ENCODE data around the gene NKAPD1. TPM values are rescaled to one million over a fixed set of nuclear protein-coding genes. Genes with fewer than 3 reads are reported as not detected.

The NKAPD1 gene
- total RNA-seq, 2 donors from 2014 or later = 11.8 to 16.8 TPM

DNA sequence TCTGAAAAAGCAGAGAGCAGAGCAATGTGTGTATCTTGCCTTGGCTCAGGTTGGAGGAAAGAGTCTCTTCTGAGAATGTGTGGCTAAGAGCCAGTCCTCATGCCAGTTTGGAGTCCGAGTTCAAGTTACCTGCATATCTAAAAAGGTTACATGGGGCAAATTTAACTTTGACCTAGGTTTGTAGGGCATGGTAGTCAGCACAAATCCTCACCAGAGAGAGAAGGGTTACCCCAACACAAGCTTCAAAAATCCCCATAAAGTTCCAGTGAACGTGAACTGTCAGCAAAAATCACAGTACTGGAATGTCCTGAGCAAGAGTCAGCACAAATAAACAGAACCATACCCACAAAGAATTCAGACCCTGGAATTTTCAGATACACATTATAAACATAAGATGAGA is 26.4 kb downstream of the NKAPD1 start:
- H3K27me3 ChIP-seq (replicated peaks; ENCODE audit: insufficient read depth) = no peaks in the 10 kb centered on the region
- DNase-seq (ENCODE audit: low spot score) = no peak
- H3K4me1 ChIP-seq (replicated peaks) = no peaks in the 10 kb centered on the region
- intact Hi-C loops (cut with DNase I) = no loop called here
- TF ChIP-seq POLR2AphosphoS5 (IDR thresholded peaks at IDR 0.05) (no peak), POLR2A (IDR thresholded peaks at IDR 0.05) (no peak)
- H3K4me3 ChIP-seq = no peak overlapping the region
- no peaks in the 10 kb centered on the region for H3K9me3 ChIP-seq
- WGBS = 47% methylated on average over 2 of the region's 2 CpGs
- no peak overlapping the region for H3K27ac ChIP-seq
- no peaks in the 10 kb centered on the region for H3K36me3 ChIP-seq

DNA sequence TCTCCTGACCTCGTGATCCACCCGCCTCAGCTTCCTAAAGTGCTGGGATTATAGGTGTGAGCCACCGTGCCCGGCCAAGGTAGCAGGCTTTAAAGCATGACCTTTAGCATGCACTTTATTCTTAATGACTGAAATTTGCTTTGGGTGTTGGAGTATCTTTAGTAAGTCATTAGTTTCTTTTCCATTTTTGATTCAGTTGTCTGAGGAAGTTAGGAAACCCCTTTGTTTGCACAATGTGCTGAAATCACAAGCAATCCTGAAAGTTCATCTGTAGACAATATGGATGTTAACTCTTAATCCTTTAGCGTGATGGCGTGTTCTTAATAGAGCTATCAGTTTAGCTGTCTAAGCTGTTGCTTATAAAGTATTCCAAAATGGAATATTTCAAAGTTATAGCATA is 29.3 kb downstream of the NKAPD1 start:
- no peak for DNase-seq (ENCODE audit: low spot score)
- no peaks in the 10 kb centered on the region for H3K9me3 ChIP-seq
- TF ChIP-seq, protein P1, sequence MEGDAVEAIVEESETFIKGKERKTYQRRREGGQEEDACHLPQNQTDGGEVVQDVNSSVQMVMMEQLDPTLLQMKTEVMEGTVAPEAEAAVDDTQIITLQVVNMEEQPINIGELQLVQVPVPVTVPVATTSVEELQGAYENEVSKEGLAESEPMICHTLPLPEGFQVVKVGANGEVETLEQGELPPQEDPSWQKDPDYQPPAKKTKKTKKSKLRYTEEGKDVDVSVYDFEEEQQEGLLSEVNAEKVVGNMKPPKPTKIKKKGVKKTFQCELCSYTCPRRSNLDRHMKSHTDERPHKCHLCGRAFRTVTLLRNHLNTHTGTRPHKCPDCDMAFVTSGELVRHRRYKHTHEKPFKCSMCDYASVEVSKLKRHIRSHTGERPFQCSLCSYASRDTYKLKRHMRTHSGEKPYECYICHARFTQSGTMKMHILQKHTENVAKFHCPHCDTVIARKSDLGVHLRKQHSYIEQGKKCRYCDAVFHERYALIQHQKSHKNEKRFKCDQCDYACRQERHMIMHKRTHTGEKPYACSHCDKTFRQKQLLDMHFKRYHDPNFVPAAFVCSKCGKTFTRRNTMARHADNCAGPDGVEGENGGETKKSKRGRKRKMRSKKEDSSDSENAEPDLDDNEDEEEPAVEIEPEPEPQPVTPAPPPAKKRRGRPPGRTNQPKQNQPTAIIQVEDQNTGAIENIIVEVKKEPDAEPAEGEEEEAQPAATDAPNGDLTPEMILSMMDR (IDR thresholded peaks at IDR 0.05) = no peak
- no peak for TF ChIP-seq POLR2A (IDR thresholded peaks at IDR 0.05)
- TF ChIP-seq POLR2AphosphoS5 (IDR thresholded peaks at IDR 0.05) = no peak
- no peaks in the 10 kb centered on the region for H3K4me1 ChIP-seq (replicated peaks)
- intact Hi-C loops (cut with DNase I) = no loop called here
- H3K36me3 ChIP-seq = no peaks in the 10 kb centered on the region
- no peaks in the 10 kb centered on the region for H3K27me3 ChIP-seq (replicated peaks; ENCODE audit: insufficient read depth)
- no peak overlapping the region for H3K27ac ChIP-seq
- H3K4me3 ChIP-seq = no peak overlapping the region
- 93% methylated on average over 6 of the region's 6 CpGs for WGBS

DNA sequence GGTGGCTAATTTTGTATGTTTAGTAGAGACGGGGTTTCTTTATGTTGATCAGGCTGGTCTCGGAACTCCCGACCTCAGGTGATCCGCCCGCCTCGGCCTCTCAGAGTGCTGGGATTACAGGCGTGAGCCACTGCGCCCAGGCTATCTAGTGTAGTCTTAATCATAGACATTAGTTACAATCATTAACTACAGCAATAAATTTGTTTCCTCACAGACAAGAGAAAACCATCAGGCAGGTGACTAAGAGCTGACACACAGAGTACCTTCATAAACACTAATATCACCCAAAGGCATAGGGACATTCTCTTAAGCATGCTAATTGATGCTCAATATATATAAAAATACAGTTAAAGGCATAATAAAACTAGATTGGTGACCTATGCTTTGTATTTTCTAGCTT is 32.0 kb downstream of the NKAPD1 start:
- Histone ChIP-seq H3K27me3 (replicated peaks; ENCODE audit: insufficient read depth) (no peaks in the 10 kb centered on the region), H3K27ac (no peak overlapping the region), H3K4me1 (replicated peaks) (no peaks in the 10 kb centered on the region), H3K4me3 (no peak overlapping the region), H3K36me3 (no peaks in the 10 kb centered on the region), H3K9me3 (no peaks in the 10 kb centered on the region)
- intact Hi-C loops (cut with DNase I) = no loop called here
- WGBS = 94% methylated on average over 8 of the region's 8 CpGs
- TF ChIP-seq POLR2A (IDR thresholded peaks at IDR 0.05) = no peak
- TF ChIP-seq, protein P1 (IDR thresholded peaks at IDR 0.05) = no peak
- no peak for TF ChIP-seq POLR2AphosphoS5 (IDR thresholded peaks at IDR 0.05)
- no peak for DNase-seq (ENCODE audit: low spot score)

DNA sequence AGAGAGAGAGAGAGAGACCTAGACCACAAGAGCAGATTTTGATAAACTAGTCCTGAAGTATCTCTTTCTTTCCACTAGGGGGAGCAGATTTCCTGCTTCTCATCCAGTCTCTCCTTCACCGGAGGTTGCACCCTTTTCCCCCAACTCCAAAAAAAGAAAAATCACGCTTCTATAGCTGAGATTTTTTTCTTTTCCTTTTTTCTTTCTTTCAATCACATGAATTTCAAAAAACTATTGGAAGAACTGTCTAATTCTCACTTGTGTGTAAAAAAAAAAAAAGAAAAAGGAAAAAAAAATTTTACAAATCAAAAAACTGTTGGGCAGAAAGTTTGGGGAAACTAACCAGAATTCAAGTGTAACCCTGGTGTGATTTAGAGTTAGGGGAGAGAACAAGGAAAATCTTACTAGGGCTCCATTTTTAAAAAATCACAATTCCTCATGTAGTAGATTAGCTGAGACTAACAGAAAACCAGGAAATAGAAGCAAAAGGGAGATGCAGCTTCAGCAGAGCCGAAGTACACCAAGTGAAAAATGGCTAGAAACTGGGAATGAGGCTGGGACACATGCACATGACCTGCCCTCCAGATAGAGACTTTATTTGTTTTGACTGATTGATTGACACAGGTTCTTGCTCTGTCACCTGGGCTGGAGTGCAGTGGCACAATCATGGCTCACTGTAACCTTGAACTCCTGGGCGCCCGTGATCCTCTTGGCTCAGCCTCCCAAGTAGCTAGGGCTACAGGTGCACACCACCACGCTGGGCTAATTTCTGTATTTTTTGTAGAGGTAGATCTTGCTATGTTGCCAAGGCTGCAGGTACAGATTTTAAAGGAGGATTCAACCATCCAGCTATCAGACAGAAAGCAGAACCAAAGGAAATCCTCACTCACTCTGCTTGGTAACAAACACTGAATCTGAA is 39.7 kb downstream of the NKAPD1 start:
- TF ChIP-seq, protein P1 (IDR thresholded peaks at IDR 0.05) = peak in 3 of 4 experiments; percentile 51 to 58 (median 58)
- no peak for TF ChIP-seq POLR2A (IDR thresholded peaks at IDR 0.05)
- no peaks in the 10 kb centered on the region for H3K36me3 ChIP-seq
- peak; percentile 10 for DNase-seq (ENCODE audit: low spot score)
- no peaks in the 10 kb centered on the region for H3K27me3 ChIP-seq (replicated peaks; ENCODE audit: insufficient read depth)
- no peak overlapping the region for H3K4me3 ChIP-seq
- intact Hi-C loops (cut with DNase I) = loop anchor here (5.0 kb wide), 1 partner anchor 164 kb away; no protein-coding TSS in a partner anchor
- 61% methylated on average over 6 of the region's 6 CpGs for WGBS
- H3K4me1 ChIP-seq (replicated peaks) = no peaks in the 10 kb centered on the region
- H3K9me3 ChIP-seq = no peaks in the 10 kb centered on the region
- H3K27ac ChIP-seq = no peak overlapping the region

DNA sequence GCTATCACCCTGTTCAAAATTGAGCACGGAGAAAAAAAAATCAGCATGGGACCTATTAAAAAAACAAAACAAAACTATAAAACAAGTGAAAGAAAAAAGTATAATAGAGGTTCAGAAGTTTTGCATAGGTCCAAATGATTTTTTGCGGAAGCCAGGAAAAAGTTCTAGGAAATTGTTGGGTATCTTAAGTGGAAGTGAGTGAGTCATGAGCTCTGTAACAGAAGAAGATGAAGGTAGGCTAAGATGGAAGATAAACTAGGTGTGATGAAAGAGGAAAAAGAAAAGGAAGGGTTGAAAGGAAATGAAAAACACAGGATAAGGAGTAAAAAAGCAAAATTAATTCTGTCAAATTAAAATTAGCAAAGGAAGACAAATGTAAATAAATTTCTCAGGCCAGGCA is 40.4 kb downstream of the NKAPD1 start:
- no peak for DNase-seq (ENCODE audit: low spot score)
- intact Hi-C loops (cut with DNase I) = loop anchor here (5.0 kb wide), 1 partner anchor 163 kb away; no protein-coding TSS in a partner anchor
- H3K9me3 ChIP-seq = no peaks in the 10 kb centered on the region
- no peaks in the 10 kb centered on the region for H3K4me1 ChIP-seq (replicated peaks)
- H3K27me3 ChIP-seq (replicated peaks; ENCODE audit: insufficient read depth) = no peaks in the 10 kb centered on the region
- TF ChIP-seq POLR2A (IDR thresholded peaks at IDR 0.05) = no peak
- no peak for TF ChIP-seq POLR2AphosphoS5 (IDR thresholded peaks at IDR 0.05)
- TF ChIP-seq, protein P1 (IDR thresholded peaks at IDR 0.05) = no peak
- H3K36me3 ChIP-seq = no peaks in the 10 kb centered on the region
- H3K4me3 ChIP-seq = no peak overlapping the region
- WGBS = 90% methylated on average over 2 of the region's 2 CpGs
- H3K27ac ChIP-seq = no peak overlapping the region

Measured in prostate gland (tissue), 2 donors.